HuH-7 (cell line): ENCODE results near the gene ETFRF1.
A peak's percentile ranks its signal among the peaks of the same experiment; 100 is the strongest.

Experiments
- DNase-seq: peaks from one replicate; pipeline ENCODE4 v3.0.0; 2011; ENCODE audit warnings: low spot score

The ETFRF1 gene

GRCh38 chr12:25213338-25213737 lies 18.3 kb downstream of the ETFRF1 start:
- DNase-seq: no peak

- DNase-seq: no peak
Observed at GRCh38 chr12:25236190-25236589, 41.2 kb downstream of the ETFRF1 start.

GRCh38 chr12:25236626-25237025 lies 41.6 kb downstream of the ETFRF1 start:
- DNase-seq: no peak

GRCh38 chr12:25241167-25242020 lies 46.4 kb downstream of the ETFRF1 start:
- DNase-seq: no peak

GRCh38 chr12:25242981-25243679 lies 48.1 kb downstream of the ETFRF1 start:
- no peak for DNase-seq

- DNase-seq: no peak
Observed at GRCh38 chr12:25243680-25243990, 48.6 kb downstream of the ETFRF1 start.

GRCh38 chr12:25245491-25245890 lies 50.5 kb downstream of the ETFRF1 start:
- no peak for DNase-seq

GRCh38 chr12:25248137-25248536 lies 53.1 kb downstream of the ETFRF1 start:
- DNase-seq: no peak

GRCh38 chr12:25248732-25249131 lies 53.7 kb downstream of the ETFRF1 start:
- no peak for DNase-seq

GRCh38 chr12:25249931-25250738 lies 55.1 kb downstream of the ETFRF1 start:
- DNase-seq: peak; percentile 35

GRCh38 chr12:25250744-25251730 lies 56.0 kb downstream of the ETFRF1 start, which contains the start of gene KRAS:
KRAS (minus strand) TSS chr12:25250929.
- peak; percentile 87 for DNase-seq

GRCh38 chr12:25251769-25252168 lies 56.7 kb downstream of the ETFRF1 start:
- DNase-seq: no peak

- no peak for DNase-seq
Observed at GRCh38 chr12:25252946-25253345, 57.9 kb downstream of the ETFRF1 start.

GRCh38 chr12:25253371-25254068 lies 58.5 kb downstream of the ETFRF1 start:
- no peak for DNase-seq

GRCh38 chr12:25254271-25254880 lies 59.3 kb downstream of the ETFRF1 start:
- no peak for DNase-seq
